GM21576 (cell line): ENCODE measurements around the gene HOXA2.

ENCODE experiments used
- ATAC-seq: cut with Tn5 transposase; IDR thresholded peaks from one replicate; pipeline ENCODE4 v1.9.1; 2021; ENCODE audit warnings: mild to moderate bottlenecking, moderate library complexity; ENCODE audit not compliant: unreplicated experiment

The HOXA2 gene

DNA sequence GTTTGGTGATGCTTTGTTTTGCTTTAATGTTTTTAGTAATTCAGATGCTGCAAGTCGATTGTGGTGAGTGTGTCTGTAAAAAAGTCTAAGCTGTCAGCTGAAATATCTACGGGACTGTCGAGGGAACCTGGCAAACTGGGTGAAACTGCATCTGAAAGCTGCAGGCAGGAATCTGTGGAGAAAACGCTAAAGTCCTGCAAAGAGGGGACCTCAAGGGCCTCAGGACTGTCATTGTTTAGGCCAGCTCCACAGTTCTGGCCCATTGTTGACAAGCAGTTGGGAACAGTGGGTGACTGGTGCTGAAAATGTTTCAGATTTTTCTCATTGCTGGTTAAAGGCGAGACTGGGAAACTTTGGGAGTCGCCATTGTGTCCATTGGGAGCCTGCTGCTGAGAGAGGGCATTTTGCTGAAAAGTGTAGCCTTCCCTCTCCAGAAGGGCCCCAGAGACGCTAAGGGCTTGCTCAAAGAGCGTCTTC is 1.8 kb downstream of the HOXA2 start:
- ATAC-seq = no peak

GRCh38 chr7:27099453-27100370 is 2.8 kb downstream of the HOXA2 start:
- no peak for ATAC-seq

DNA sequence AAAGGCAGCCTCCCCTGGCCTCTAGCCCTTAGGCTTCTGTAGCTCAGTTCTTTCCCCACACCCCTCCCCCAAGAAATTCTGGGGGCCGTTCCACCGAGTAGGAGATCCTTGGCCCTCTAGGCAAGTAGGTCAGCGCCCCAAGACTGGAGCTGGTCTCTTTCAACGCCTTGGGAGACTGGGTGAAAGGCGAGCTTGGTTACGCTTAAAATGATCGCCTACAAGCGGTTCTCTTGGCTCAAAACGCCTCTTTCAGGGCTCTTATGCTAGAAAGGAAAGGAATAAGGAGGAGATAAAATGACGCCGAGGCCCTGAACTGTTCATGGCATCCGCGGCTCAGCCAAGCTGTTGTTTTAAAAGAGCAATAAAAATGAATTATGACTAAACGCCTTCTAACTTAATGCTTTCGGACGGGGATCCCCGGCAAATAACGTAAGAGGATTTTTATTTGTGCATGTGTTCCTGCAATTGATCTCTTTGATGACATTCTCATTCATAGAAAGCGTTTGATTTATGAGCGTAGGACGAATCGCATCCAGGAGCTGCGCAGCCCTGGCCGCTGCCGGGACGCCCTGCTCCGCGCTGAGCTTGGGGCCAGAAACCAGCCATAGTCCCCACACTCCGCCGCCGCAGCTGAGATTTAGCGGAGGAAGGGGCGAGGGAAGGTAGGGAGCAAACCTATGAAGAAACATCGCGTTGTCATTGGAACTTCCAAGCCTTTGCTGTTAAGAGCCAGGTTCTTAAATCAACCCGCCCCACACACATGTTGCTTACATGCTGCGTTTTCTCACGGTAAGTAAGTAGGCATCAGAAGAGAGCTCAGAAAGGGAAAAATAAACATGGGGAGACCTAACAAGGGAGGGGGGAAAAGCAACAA is 3.7 kb downstream of the HOXA2 start:
- no peak for ATAC-seq

DNA sequence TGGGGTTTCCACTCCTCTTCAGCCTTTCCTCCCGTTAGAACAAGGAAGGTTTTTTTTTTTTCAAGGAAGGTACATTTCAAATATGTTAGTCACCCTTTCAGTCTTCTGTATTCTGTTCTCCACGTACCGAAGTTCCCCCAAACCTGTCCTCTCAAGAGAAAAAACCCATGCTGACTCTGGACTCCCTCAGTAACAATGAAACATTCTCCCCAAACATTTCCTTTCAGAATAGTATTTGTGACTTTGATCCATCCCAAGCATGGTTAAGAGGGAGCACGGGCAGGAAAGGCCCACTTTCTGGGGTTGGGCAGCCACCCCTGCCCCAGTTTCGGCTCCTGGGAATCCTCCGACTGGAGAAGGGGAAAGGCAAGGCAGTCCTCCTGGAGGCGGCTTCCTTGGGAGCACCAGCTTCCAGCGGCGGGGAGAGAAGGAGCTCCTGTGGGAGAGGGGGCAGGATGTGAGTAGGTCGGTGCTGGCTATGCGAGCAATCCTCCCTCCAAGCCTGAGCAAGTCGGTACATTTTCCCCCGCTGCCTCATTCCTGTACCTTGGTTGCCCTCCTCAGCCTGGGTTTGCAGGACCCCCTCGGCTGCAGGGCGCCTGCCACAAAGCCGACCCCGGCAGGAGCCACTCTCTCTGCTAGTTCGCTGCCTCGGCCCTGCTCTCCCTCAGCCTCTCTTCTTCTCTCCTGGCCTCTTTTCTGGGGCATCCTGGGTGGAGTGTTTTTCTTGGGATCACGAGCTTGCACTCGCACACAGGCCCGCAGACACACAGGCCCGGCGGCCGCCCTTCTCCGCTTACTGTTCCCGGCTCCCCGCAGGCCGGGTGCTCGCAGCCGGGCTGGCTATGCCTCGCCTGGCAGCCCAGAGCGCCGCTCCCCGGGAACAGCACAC is 4.6 kb downstream of the HOXA2 start:
- ATAC-seq = no peak

DNA sequence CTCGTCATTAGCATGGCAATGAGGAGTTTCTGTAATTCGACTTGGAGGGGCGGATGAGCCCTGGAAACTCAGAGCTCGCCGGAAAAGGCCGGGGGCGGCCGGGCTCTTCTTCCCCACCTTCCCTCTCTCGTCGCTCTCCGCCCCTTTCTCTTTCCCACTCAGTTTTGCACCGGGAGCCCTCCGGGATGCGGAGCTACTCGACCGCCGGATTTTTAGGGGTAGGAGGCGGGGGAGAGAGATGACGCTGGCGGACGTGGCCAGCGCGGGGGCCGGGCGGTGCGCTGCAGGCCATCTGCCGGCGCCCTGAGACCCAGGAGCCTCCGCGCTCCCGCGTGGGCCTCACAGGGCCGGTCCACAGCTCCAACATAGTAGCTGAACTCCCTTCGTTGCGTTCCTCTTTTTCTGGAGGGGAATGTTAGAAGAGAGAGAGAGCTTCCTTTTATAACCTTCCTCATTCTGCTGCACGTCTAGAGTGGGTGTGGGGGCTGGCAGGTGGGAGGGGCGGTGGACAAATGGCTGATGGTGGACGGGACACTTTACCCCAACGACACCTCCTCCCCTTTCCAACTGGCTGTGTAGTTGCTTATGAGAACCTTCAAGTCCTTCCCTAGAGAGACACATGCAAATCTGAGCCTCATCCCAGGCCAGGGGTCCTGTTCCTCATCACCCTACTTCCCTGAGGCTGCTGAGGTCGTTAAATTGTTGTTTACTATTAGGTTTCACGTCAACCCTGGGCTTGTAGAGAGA is 5.5 kb downstream of the HOXA2 start:
- no peak for ATAC-seq

GRCh38 chr7:27095897-27096767 is 6.4 kb downstream of the HOXA2 start, which contains the start of gene HOXA1:
Gene HOXA1, minus strand, starts transcription at chr7:27096000. Its CDS starts 88 bp downstream, at chr7:27095912.
- ATAC-seq = peak; percentile 81

GRCh38 chr7:27095050-27095896 is 7.2 kb downstream of the HOXA2 start:
- peak; percentile 12 for ATAC-seq

- ATAC-seq = no peak
Observed at GRCh38 chr7:27094304-27095049, 8.0 kb downstream of the HOXA2 start.

GRCh38 chr7:27093184-27093895 is 9.1 kb downstream of the HOXA2 start:
- no peak for ATAC-seq

GRCh38 chr7:27092819-27093110 is 9.7 kb downstream of the HOXA2 start:
- no peak for ATAC-seq

GRCh38 chr7:27091941-27092818 is 10.3 kb downstream of the HOXA2 start:
- no peak for ATAC-seq

GRCh38 chr7:27091105-27091504 is 11.4 kb downstream of the HOXA2 start:
- no peak for ATAC-seq

GRCh38 chr7:27088002-27088922 is 14.2 kb downstream of the HOXA2 start:
- no peak for ATAC-seq

- no peak for ATAC-seq
Observed at GRCh38 chr7:27083646-27084045, 18.8 kb downstream of the HOXA2 start.

DNA sequence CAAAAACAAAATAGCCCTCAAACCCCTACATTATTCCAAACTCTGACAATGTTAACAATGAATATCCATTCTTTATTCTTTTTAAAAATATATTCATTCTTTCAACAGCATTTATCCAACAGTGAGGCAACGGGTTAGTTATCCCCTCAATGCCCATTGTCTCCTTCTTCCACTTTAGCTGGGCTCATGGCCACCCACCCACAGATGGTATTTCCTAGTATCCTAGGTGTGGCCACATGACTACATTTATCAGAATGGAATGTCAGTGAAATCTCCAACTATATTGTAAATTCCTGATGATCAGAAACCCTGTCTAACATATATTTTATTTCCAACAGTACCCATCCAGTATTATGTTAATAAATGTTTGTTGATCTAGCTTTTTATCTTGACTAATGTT is 20.3 kb downstream of the HOXA2 start:
- no peak for ATAC-seq
